Liver (tissue), 9 donors: ENCODE results near the gene TEX50. TPM values are rescaled to one million over a fixed set of nuclear protein-coding genes. Genes with fewer than 3 reads are reported as not detected.
"Not testable (repeated sequence)": the region's sequence is repeated elsewhere in the genome, so short reads cannot be mapped to it uniquely, and the experiment has no call there.

Experiments
- DNase-seq: peaks from one replicate; pipeline ENCODE4 v3.0.0-alpha.2; 2017; ENCODE audit warnings: low spot score
- H3K27ac ChIP-seq, 2 donors: one replicate each; pipeline ENCODE4 v1.7.0; 2013; ENCODE audit warnings: inconsistent platforms in 2 of 2, low read length in 2 of 2, control low read depth in 1 of 2, low read depth in 1 of 2, mild to moderate bottlenecking in 1 of 2
- H3K27me3 ChIP-seq, 4 donors: one replicate each; pipeline versions ENCODE4 v1.6.1 to v1.7.0; 2013; ENCODE audit warnings: low read length in 3 of 4, inconsistent platforms in 1 of 4, mild to moderate bottlenecking in 1 of 4, moderate library complexity in 1 of 4; ENCODE audit not compliant: control insufficient read depth in 4 of 4, insufficient read depth in 4 of 4
- H3K36me3 ChIP-seq, 4 donors: one replicate each; pipeline versions ENCODE4 v1.6.1 to v1.7.0; 2013; ENCODE audit warnings: low read length in 3 of 4, mild to moderate bottlenecking in 3 of 4, low read depth in 1 of 4, moderate library complexity in 1 of 4; ENCODE audit not compliant: control insufficient read depth in 4 of 4, insufficient read depth in 3 of 4
- H3K4me1 ChIP-seq, 4 donors: one replicate each; pipeline versions ENCODE4 v1.6.1 to v1.7.0; 2013; ENCODE audit warnings: low read length in 3 of 4, mild to moderate bottlenecking in 3 of 4, moderate library complexity in 1 of 4; ENCODE audit not compliant: control insufficient read depth in 4 of 4, insufficient read depth in 4 of 4
- H3K4me3 ChIP-seq, 3 donors: one replicate each; pipeline versions ENCODE4 v1.6.1 to v1.7.0; 2013; ENCODE audit warnings: low read length in 3 of 3, control low read depth in 1 of 3, low read depth in 1 of 3, mild to moderate bottlenecking in 1 of 3
- H3K9ac ChIP-seq, 2 donors: one replicate each; pipeline ENCODE4 v1.7.0; 2013; ENCODE audit warnings: low read length in 2 of 2, mild to moderate bottlenecking in 2 of 2, moderate library complexity in 2 of 2, control low read depth in 1 of 2, low read depth in 1 of 2
- H3K9me3 ChIP-seq, 4 donors: one replicate each; pipeline versions ENCODE4 v1.6.1 to v1.7.0; 2013; ENCODE audit warnings: low read length in 3 of 4; ENCODE audit not compliant: control insufficient read depth in 4 of 4
- ATF3 ChIP-seq: IDR thresholded peaks from 2 replicates; pipeline ENCODE4 v1.6.1; 2016; ENCODE audit warnings: antibody characterized with exemption
- CTCF ChIP-seq: fragments of 150-350 bp; IDR thresholded peaks from 2 replicates; pipeline ENCODE4 v1.5.1; 2017; ENCODE audit warnings: improper control_type of control experiment, low read depth, low read length; ENCODE audit not compliant: missing input control
- EGR1 ChIP-seq, 2 donors: IDR thresholded peaks; 2 replicates each; pipeline ENCODE4 v1.6.1; 2016 to 2018; ENCODE audit warnings: antibody characterized with exemption in 2 of 2, low read depth in 2 of 2
- FOXA1 ChIP-seq: IDR thresholded peaks from 2 replicates; pipeline ENCODE4 v1.6.1; 2016; ENCODE audit warnings: antibody characterized with exemption
- FOXA2 ChIP-seq: IDR thresholded peaks from 2 replicates; pipeline ENCODE4 v1.6.1; 2016; ENCODE audit warnings: antibody characterized with exemption
- GABPA ChIP-seq, 2 donors: IDR thresholded peaks in 1 of 2; conservative IDR thresholded peaks in 1 of 2; 2 replicates each; pipeline ENCODE4 v1.6.1; 2016; ENCODE audit warnings: antibody characterized with exemption in 2 of 2, mild to moderate bottlenecking in 1 of 2, moderate library complexity in 1 of 2
- HNF4A ChIP-seq, 2 donors: conservative IDR thresholded peaks; 2 replicates each; pipeline ENCODE4 v1.6.1; 2016; ENCODE audit warnings: antibody characterized with exemption in 2 of 2, mild to moderate bottlenecking in 2 of 2
- HNF4G ChIP-seq: IDR thresholded peaks from 2 replicates; pipeline ENCODE4 v1.6.1; 2016; ENCODE audit warnings: antibody characterized with exemption
- JUND ChIP-seq, 2 donors: IDR thresholded peaks; 2 replicates each; pipeline ENCODE4 v1.6.1; 2016; ENCODE audit warnings: antibody characterized with exemption in 2 of 2
- MAX ChIP-seq: IDR thresholded peaks from 2 replicates; pipeline ENCODE4 v1.6.1; 2016; ENCODE audit warnings: antibody characterized with exemption
- NR2F2 ChIP-seq: IDR thresholded peaks from 2 replicates; pipeline ENCODE4 v1.6.1; 2016; ENCODE audit warnings: antibody characterized with exemption
- RAD21 ChIP-seq, 2 donors: IDR thresholded peaks; 2 replicates each; pipeline ENCODE4 v1.6.1; 2016; ENCODE audit warnings: antibody characterized with exemption in 2 of 2, mild to moderate bottlenecking in 2 of 2
- REST ChIP-seq: IDR thresholded peaks from 2 replicates; pipeline ENCODE4 v1.6.1; 2016; ENCODE audit warnings: antibody characterized with exemption, mild to moderate bottlenecking
- RXRA ChIP-seq, 2 donors: IDR thresholded peaks; 2 replicates each; pipeline ENCODE4 v1.6.1; 2017 to 2018; ENCODE audit warnings: antibody characterized with exemption in 2 of 2, mild to moderate bottlenecking in 1 of 2
- SP1 ChIP-seq: IDR thresholded peaks from 2 replicates; pipeline ENCODE4 v1.6.1; 2018; ENCODE audit warnings: antibody characterized with exemption, mild to moderate bottlenecking
- YY1 ChIP-seq: IDR thresholded peaks from 2 replicates; pipeline ENCODE4 v1.6.1; 2016; ENCODE audit warnings: antibody characterized with exemption, mild to moderate bottlenecking
- ZBTB33 ChIP-seq: IDR thresholded peaks from 2 replicates; pipeline ENCODE4 v1.6.1; 2016; ENCODE audit warnings: antibody characterized with exemption
- WGBS: extraction: QIAGEN DNeasy Blood & Tissue Kit; methylation state at CpG from one replicate; pipeline ENCODE4 v1.1.7; 2013; 5-methylcytosine and 5-hydroxymethylcytosine counted together
- polyA plus RNA-seq, 2 donors: library from polyadenylated mRNA; stranded (reverse) in 1 of 2; unstranded in 1 of 2; fragments of 200-250 nt in 1 of 2; fragments of >200 nt in 1 of 2; fragmentation: Nextera tagmentation in 1 of 2; extraction: Ambion mirVana in 1 of 2; gene quantifications; one replicate each; pipeline versions ENCODE4 v1.2.1 to v1.2.3, GENCODE V29; 2013 to 2015
- total RNA-seq, 2 donors: library from RNA; depleted of rRNA; stranded (reverse); fragments of >200 nt; gene quantifications; one replicate each; pipeline ENCODE4 v1.2.3, GENCODE V29; 2014
- donor health status: healthy.
- donor health status: healthy.
- donor health status: healthy.
- donor health status: healthy.
- donor health status: healthy.

The TEX50 gene
- total RNA-seq (not detected), polyA plus RNA-seq (not detected)

GRCh38 chr1:173635116-173635515 lies at the start of gene TEX50:
TSS of gene TEX50 (plus strand) at chr1:173635338. CDS start at chr1:173635522, 184 bp downstream.
- H3K4me3 ChIP-seq = no peak within 1 kb of the TSS
- no peaks in the 10 kb centered on the region for H3K4me1 ChIP-seq
- no peak within 1 kb of the TSS for H3K9ac ChIP-seq
- DNase-seq = no peak
- TF ChIP-seq FOXA2 (no peak), ZBTB33 (no peak), MAX (no peak), JUND (IDR thresholded peaks at IDR 0.05) (no peak), YY1 (no peak), ATF3 (no peak), RXRA (IDR thresholded peaks at IDR 0.05) (no peak), HNF4A (conservative IDR thresholded peaks at IDR 0.05) (no peak), FOXA1 (no peak), HNF4G (no peak), SP1 (no peak), NR2F2 (no peak), REST (no peak), RAD21 (IDR thresholded peaks at IDR 0.05) (no peak), GABPA (IDR thresholded peaks at IDR 0.05 in 1 of 2, conservative IDR thresholded peaks at IDR 0.05 in 1 of 2) (no peak), CTCF (no peak), EGR1 (IDR thresholded peaks at IDR 0.05; ENCODE audit: low read depth in 2 of 2) (no peak)
- H3K27me3 ChIP-seq = no peaks in the 10 kb centered on the region
- H3K9me3 ChIP-seq = peaks cover 0 to 3% (median under 1%) of the 10 kb centered on the region in 4 donors
- 80% methylated on average over 1 of the region's 1 CpG for WGBS
- no peak within 1 kb of the TSS for H3K27ac ChIP-seq
- no peaks in the 10 kb centered on the region for H3K36me3 ChIP-seq

GRCh38 chr1:173590557-173590956 lies 44.6 kb upstream of the TEX50 start:
- Histone ChIP-seq H3K4me3 (no peak overlapping the region), H3K36me3 (no peaks in the 10 kb centered on the region), H3K27me3 (no peaks in the 10 kb centered on the region), H3K9ac (no peak overlapping the region), H3K9me3 (no peaks in the 10 kb centered on the region), H3K27ac (no peak overlapping the region), H3K4me1 (no peaks in the 10 kb centered on the region)
- WGBS = 74% methylated on average over 1 of the region's 1 CpG
- DNase-seq = no peak
- TF ChIP-seq GABPA (IDR thresholded peaks at IDR 0.05 in 1 of 2, conservative IDR thresholded peaks at IDR 0.05 in 1 of 2) (no peak), FOXA2 (no peak)

- H3K27ac ChIP-seq, H3K9me3 ChIP-seq, DNase-seq, H3K4me1 ChIP-seq, H3K36me3 ChIP-seq, H3K27me3 ChIP-seq, H3K4me3 ChIP-seq, H3K9ac ChIP-seq: not testable (repeated sequence)
- 86% methylated on average over 5 of the region's 5 CpGs for WGBS
Observed at GRCh38 chr1:173591138-173591537, 44.0 kb upstream of the TEX50 start.
